Subcutaneous adipose tissue (tissue), 4 donors: ENCODE results near the gene FAIM2. TPM values are rescaled to one million over a fixed set of nuclear protein-coding genes. Genes with fewer than 3 reads are reported as not detected.

Experiments used
- total RNA-seq, 4 donors: library from RNA; depleted of rRNA; stranded (reverse); fragments of >200 nt; gene quantifications; one replicate each; pipeline ENCODE4 v1.1.0, GENCODE V29; 2016
- TF ChIP-seq, protein P1 (sequence below): fragments of 450-650 bp; IDR thresholded peaks from one replicate; pipeline ENCODE4 v1.5.1; 2016; ENCODE audit warnings: low read depth, mild to moderate bottlenecking, control low read depth, antibody characterized with exemption, moderate library complexity

Gene FAIM2
- total RNA-seq, 4 donors from 2014 or later: 1.2 TPM; not detected in 3

- TF ChIP-seq, protein P1, sequence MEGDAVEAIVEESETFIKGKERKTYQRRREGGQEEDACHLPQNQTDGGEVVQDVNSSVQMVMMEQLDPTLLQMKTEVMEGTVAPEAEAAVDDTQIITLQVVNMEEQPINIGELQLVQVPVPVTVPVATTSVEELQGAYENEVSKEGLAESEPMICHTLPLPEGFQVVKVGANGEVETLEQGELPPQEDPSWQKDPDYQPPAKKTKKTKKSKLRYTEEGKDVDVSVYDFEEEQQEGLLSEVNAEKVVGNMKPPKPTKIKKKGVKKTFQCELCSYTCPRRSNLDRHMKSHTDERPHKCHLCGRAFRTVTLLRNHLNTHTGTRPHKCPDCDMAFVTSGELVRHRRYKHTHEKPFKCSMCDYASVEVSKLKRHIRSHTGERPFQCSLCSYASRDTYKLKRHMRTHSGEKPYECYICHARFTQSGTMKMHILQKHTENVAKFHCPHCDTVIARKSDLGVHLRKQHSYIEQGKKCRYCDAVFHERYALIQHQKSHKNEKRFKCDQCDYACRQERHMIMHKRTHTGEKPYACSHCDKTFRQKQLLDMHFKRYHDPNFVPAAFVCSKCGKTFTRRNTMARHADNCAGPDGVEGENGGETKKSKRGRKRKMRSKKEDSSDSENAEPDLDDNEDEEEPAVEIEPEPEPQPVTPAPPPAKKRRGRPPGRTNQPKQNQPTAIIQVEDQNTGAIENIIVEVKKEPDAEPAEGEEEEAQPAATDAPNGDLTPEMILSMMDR: no peak
Observed at GRCh38 chr12:49943625-49943960, 39.9 kb upstream of the FAIM2 start.

GRCh38 chr12:49942921-49943624, 39.4 kb upstream of the FAIM2 start:
- TF ChIP-seq, protein P1: no peak

DNA sequence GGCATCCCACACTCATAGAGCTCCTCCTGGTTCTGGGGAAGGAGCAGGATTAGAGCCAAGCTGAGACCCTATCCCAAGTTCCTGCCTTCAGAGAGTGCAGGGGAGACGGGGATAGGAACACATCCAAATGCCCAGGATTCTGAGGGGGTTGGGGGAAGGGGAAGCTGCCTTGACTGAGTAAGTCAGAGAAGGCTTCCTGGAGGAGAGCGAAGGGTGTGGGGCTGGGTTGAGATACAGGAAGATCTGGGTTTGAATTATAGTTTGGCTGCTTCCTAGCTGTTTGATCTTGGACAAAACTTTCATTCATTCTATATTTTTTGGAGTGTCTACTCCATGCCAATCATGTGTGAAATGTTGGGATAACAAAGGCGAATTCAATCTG, 38.8 kb upstream of the FAIM2 start:
- TF ChIP-seq, protein P1: no peak

GRCh38 chr12:49941556-49942511, 38.1 kb upstream of the FAIM2 start:
- TF ChIP-seq, protein P1: no peak

DNA sequence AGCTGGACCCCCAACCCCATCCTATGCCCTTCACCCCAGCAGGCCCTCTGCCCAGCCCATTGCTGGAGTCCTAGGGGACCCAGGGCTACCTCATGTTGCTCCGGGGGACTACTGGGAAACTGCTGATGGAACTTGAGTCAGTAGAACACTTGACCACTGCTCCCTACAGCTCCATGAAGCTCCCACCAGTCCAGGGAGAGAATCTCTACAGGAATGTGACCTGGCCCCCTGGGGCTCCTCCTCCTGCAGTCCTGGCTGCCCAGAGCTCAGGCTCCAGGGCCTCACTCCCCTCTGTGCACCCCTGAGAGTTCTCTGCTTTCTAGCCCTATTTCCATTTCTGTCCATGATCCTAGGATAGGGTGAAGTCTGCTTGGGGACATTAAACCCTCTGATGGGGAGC, 36.0 kb upstream of the FAIM2 start:
- TF ChIP-seq, protein P1: no peak

GRCh38 chr12:49939307-49939706, 35.6 kb upstream of the FAIM2 start:
- TF ChIP-seq, protein P1: no peak

DNA sequence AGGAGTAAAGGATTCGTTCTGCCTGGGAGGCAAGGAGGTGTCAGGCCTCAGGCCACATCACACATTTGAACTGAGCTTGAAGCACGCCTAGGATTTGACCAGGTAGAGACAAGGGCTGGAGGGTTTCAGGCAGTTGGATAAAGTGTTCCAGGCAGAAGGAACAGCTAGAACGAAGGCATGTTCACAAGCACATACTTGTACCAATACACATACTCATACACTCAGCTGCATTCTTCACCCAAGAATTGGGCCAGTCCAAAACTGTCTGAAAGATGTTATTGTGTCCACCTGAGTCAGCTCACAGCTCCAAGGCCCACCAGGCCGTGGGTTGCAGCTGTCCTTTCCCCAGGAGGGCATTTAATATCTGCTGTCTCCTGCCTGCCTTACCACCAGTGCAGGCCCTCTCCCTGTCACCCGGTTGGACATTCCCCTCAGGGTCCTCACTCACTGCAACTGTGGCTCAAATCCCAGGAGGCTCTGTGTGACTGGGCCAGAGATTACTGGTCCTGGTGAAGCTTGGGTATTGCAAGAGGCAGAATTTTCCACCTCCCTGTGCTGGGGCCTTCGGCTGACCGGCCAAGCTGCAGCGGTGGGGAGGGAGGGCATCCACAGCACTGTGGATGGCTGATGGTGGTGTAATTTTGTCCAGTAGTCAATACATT, 34.1 kb upstream of the FAIM2 start:
- TF ChIP-seq, protein P1: no peak
